EH (cell line): ENCODE results near the gene NREP.

Experiments
- DNase-seq: peaks from one replicate; pipeline ENCODE4 v3.0.0-alpha.2; 2015; ENCODE audit warnings: low read depth

The NREP gene

DNA sequence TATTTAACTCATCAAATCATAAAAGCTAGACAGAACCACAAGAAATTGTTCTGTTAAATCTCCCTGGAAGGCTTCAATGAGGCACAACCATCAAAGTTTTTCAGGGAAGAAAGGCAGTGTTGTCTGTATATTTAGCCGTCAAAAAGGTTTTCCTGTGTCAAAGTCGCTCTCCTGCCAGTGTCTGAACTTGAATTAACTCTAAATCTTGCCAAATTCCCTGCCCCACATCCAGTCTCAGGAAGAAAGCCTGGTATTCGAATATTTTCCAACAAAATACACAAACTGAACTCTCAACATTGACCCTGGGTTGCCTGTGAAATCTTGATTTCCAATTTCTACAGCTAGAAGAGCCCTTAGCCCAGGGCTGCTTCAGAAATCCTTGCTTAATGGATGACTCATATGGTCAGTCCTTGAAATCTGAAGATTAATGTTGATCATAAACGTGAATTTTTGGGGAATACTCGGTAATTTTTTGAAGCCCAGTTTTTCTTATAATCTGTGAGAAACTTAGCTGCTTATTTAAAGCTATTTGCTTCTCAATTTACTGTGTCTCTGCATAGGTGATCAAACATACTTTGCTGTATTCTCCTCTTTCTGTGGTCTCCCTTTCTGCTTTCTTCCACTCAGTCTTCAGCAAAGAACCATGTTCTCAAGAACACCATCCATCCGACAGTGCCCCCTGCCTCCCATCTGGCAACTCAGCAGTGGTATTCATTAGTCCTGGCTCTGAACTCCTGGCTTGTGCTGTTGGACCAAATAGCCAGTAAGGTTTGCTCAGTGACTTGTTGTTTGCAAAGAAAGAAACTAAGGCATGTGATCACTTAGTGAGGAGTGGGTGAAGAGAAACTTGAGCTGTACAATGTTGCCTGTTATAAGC is 58.9 kb downstream of the NREP start:
- peak; percentile 43 for DNase-seq

DNA sequence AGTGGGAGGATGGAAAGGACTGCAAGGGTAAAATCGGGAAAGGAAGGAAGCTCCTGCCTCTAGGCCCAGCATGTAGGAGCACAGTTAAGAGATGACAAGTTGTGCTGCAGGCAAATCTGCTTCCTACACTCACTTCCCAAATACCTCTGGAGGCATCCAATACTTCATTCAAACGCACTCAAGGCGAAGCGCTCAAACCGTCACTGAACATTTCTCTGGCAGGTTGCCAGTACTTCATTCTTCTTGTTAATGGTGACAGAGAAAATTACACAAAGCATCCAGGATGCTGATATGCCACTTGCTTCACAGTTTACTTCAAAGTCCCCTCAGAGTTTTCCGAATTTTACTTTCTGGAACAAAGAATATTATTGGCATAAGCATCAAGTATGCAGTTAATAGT is 59.8 kb downstream of the NREP start:
- DNase-seq, result no peak

DNA sequence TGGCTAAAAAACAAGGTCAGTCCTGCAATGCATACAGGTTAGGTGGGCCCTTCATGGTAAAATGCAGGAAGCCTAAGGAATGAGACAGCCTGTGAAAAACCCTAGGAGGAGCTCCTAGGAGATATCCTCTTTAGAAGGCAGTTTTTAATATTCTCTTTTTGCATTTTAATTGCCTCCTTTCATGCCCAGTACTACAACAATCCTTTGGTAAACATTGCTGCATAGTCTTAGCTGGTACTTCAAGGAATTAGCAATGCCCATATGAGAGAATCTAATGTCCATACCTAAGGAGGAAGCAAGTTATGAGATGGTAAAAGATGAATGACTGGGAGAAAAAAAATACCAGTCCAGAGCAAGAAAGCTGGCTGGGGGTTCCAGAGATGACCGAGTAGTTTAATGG is 61.0 kb downstream of the NREP start:
- DNase-seq, result no peak

DNA sequence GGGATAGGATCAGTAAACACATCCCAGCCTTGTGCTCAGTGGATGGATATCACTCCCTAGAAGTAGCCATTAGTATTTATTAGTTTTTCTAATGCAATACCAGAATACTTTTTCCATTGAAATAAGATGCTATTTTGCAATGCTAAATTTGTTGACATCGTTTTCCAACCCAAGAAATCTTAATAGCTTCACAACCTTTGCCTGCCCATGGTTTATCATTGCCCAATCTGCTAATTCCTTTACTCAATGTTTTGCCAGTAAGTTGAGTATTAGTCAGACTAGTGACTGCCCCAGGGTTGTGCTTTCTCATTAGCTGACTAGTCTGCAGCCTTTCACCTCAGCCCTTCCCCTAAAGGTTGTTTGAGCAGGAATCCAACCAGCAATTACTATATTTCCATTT is 62.9 kb downstream of the NREP start:
- peak; percentile 82 for DNase-seq

DNA sequence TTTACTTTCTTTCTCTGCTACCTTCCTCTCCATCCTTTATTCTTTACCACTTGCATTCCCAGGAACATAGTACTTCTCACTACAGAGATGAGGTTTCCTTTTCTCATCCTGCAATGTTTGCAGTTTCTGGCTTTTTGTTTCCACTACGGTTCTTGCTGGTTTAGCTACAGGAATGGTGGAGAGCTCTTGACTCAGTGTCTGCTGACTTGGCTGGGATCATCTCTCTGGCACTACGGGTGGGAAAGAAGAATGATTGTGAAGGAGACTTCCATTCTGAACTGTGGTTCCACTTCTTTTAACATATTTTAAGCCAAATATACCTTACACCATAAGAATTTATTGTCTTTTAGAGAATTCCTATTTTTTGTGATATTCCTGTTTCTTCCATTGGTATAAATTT is 65.1 kb downstream of the NREP start:
- no peak for DNase-seq

DNA sequence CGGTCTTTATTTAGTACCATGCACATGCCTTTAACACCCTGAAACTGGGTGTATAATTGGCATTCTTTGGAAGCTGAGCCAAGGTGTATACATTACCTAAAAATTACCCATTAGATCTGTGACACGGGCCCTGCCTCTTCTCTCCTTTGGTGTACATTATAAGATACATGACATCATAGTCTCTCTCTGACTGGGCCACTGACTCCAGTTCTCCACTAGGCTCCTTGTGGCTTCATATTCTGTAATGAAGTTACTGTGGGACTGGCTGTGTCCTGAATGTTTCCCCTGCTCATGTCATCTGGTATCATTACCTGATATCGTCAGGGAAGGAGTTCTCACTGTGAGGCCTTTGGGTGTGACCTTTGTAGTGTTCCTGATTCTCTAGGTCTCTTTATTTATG is 65.5 kb downstream of the NREP start:
- no peak for DNase-seq

DNA sequence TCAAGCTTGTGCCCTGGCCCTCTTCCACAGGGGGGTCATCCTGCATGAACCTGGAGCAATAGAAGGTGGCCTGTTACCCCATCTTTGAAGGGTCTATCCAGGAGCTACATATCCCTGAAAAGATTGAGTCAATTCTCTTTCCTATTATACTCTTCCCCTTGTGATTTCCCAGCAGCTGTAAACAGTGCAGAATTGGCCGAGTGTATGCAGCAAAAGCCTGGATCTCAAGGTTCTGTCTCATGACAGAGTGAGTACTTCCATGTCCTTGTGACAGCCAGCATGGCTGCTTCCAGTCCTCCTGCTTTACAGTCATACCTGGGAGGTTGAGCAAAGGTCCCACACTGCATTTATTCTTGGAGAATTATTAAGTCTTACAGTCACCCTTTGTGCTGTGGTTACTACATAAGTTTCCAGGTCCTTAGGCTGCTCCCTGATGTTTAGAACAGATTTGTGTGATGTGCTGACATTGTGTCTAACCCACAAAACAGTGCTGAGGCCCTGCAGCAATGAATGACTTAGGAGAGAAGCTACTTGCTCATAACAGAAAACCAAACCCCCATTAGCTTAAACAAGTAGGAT is 67.5 kb downstream of the NREP start:
- no peak for DNase-seq

DNA sequence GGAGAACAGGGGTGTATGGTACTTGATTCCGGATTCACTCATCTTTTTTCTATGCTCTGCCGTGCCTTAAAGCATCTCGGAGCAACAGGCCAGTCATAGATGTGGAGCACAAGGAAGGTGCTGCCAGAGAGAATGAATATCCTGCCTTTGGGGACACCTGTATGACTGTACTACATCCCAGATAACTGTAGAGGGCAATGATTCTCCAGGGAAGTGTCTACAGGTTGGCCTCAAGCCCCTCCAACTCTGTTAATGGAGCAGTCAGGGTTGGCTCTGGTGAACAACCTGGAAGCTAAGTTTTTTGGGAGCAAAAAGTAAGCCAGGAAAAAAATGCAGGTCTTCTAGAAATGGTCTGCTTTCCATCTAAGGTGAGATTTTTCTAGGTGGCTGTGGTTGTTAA is 71.0 kb downstream of the NREP start:
- no peak for DNase-seq

DNA sequence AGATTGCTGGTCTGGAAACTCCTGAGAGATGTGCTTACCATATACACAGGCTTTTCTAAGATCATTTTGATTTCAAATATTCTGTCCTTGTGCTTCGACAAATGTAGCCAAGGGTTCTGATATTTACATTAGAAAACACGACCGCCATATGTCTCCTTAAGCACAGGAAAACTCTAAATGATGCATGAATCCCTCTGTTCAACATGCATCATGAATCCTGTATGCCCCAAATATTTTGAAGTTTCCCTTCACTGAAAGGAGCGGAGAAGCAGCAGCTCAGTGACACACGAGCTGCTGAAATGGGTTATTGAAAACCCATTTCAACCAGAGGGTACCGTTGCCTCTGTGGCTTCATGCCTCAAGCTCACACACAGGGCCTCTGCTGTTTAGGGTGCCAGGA is 74.4 kb downstream of the NREP start:
- DNase-seq, result no peak

DNA sequence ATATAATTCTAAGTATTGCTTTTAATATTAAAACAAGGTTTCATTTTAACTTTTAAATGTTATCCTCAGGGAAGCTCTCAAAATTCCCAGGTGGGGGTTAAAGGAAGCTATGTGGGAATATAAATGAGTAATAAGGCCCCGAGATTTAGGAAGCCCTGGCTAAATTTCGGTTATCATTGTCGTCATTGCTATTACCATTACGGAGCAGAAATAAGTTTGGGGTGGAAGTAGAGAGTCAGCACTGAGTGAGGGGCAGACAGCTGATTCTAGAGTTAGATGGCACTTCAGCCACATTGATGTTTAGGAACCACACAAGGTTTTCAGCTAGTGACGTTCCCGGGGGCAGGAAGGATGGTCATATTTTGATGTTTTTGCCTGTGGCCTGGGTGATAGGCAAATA is 74.9 kb downstream of the NREP start:
- peak; percentile 21 for DNase-seq

DNA sequence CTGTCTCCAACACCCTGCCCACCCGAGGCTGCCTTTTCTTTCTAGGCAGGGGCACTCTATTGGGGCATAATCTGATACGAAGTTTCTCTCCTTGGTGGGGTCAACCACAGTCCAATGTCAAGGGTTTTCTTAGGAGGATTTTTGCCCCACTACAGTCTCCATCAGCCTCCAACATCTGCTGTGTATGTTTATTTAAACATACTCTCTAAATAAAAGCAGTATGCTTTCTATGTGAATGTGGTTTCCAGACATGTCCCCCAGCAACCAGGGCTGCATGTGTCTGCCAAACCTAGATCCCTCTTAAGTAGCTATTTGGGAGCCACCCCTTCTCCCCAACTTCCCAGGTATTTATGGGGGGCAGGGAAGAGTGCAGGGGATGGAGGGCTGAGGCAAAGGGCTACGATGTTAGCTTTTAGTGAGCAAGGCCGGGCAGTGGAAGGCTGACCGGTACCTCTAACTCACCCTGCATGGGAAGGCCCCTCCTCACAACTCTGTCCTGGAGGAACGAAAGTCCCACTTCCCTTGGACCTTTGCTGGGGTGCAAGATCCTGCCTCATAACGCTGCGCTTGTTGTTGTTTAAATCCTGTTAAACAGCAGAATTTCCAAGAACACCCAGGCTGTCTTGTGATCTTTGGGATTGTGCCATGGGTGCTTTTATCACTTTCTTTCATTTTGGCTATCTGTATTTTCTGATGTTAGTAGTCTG is 75.4 kb downstream of the NREP start:
- DNase-seq, result peak; percentile 46

DNA sequence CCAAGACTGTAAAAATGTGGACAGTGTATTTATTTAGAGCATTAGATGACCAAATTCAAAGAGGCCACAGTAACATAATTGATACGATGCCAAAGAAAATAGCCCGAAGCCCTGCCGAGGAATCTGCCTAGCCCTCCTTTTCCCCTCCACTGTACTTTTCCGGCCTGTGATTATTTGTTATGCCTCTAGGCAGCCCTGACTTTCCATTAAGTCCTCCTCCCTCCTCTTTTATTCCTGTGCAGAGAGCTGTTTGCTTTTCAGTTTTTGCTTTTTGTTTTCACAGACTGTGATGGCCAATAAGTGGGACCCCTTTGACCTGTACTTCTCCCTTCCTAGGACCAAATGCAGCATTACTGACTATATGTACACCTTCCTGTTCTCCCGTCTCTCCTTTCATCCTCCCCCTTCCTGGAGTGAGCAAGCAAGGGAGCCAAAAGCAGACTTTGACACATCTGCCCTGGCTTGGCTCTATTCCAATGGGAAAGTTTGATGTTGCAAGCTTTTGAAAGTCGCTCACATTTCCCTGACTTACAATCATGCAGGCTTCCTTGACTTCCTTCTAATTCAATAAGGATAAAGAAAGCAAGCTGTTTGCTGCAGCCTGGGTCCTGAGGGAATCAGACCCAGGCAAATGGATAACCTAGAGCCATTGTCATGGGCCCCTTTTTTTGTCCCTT is 76.1 kb downstream of the NREP start:
- DNase-seq, result peak; percentile 97

DNA sequence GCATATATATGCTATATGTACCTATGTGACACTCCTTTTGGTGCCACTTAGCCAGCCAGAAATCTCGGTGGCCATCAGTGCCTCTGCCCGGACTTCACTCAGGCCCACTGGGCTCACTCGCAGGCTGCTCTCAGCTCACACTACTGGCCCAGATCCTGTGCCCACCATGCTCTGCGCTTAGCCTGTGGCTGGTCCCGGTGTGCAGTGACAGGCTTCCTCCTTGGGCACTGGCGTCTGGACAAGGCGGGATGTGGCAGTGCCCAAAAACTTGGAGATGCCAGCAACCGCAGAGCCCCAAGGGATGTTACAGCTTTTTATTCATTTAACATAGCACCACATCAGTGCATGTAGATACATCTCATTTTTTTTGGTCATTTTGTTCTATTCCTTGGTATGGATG is 77.4 kb downstream of the NREP start:
- no peak for DNase-seq
